ENCODE results near the gene ARL6IP4.

GRCh38 chr12:122968104-122968503, 12.4 kb upstream of the ARL6IP4 start:
- TF ChIP-seq CTCF (IDR thresholded peaks at IDR 0.05; ENCODE audit: insufficient read depth, low read length) (no peak), REST (IDR thresholded peaks at IDR 0.05; ENCODE audit: insufficient replicate concordance, low read depth) (no peak), POLR2AphosphoS5 (IDR thresholded peaks at IDR 0.05; ENCODE audit: low read depth) (no peak)
